Activated naive CD4-positive, alpha-beta T cell treated with anti-CD3 and anti-CD28 coated beads, Interleukin-2, amount 10 ng/mL, durations not matched to agents 7 days and 5 days (primary cell): ENCODE results near the gene IL15RA.
A peak's percentile ranks its signal among the peaks of the same experiment; 100 is the strongest.
"Not testable (repeated sequence)": the region's sequence is repeated elsewhere in the genome, so short reads cannot be mapped to it uniquely, and the experiment has no call there.

ENCODE experiments used
- CTCF ChIA-PET: fragments of 350-600 bp; sonication (Branson Sonifier 250); formaldehyde crosslinking; loops from one replicate; lab custom pipeline; 2021; ENCODE audit warnings: antibody characterized with exemption; lab: Charles Lee
- DNase-seq: peaks from one replicate; pipeline ENCODE4 v3.0.0-alpha.2; 2020
- H3K27ac Mint-ChIP-seq: one replicate; pipeline ENCODE4 v1.8.0; 2021; ENCODE audit warnings: mild to moderate bottlenecking, moderate library complexity, mixed read lengths
- H3K27me3 Mint-ChIP-seq: one replicate; pipeline ENCODE4 v1.8.0; 2021; ENCODE audit warnings: mild to moderate bottlenecking, mixed read lengths
- H3K36me3 Mint-ChIP-seq: one replicate; pipeline ENCODE4 v1.8.0; 2021; ENCODE audit warnings: mixed read lengths
- H3K4me1 Mint-ChIP-seq: one replicate; pipeline ENCODE4 v1.8.0; 2021; ENCODE audit warnings: mixed read lengths
- H3K4me3 Mint-ChIP-seq: one replicate; pipeline ENCODE4 v1.8.0; 2021; ENCODE audit warnings: mild to moderate bottlenecking, moderate library complexity, mixed read lengths
- H3K9me3 Mint-ChIP-seq: one replicate; pipeline ENCODE4 v1.8.0; 2021; ENCODE audit warnings: mixed read lengths

Gene IL15RA

GRCh38 chr10:6012121-6012905 lies 35.0 kb upstream of the IL15RA start:
- no peak for DNase-seq
- peak overlapping the region; percentile 53 for H3K27ac Mint-ChIP-seq
- H3K36me3 Mint-ChIP-seq, result peaks cover 56% of the 10 kb centered on the region
- peaks cover 9% of the 10 kb centered on the region for H3K9me3 Mint-ChIP-seq
- CTCF ChIA-PET, result interaction anchor here (0.6 to 2.9 kb wide), 2 partner anchors 38 to 329 kb away, joined by 3 to 26 read pairs; no protein-coding TSS in a partner anchor
- peaks cover 35% of the 10 kb centered on the region for H3K4me1 Mint-ChIP-seq
- H3K27me3 Mint-ChIP-seq, result no peaks in the 10 kb centered on the region
- no peak overlapping the region for H3K4me3 Mint-ChIP-seq

GRCh38 chr10:6011558-6011957 lies 34.2 kb upstream of the IL15RA start:
- Mint-ChIP-seq H3K4me3 (no peak overlapping the region), H3K27me3 (no peaks in the 10 kb centered on the region), H3K36me3 (peaks cover 50% of the 10 kb centered on the region), H3K4me1 (peaks cover 29% of the 10 kb centered on the region), H3K9me3 (peaks cover 15% of the 10 kb centered on the region), H3K27ac (no peak overlapping the region)
- DNase-seq, result no peak
- CTCF ChIA-PET, result interaction anchor here (1.0 kb wide), 1 partner anchor 39 kb away, joined by 3 read pairs; no protein-coding TSS in a partner anchor

GRCh38 chr10:6010569-6010968 lies 33.2 kb upstream of the IL15RA start:
- Mint-ChIP-seq H3K4me3 (no peak overlapping the region), H3K4me1 (peaks cover 20% of the 10 kb centered on the region), H3K27me3 (peaks cover 3% of the 10 kb centered on the region), H3K36me3 (peaks cover 42% of the 10 kb centered on the region), H3K9me3 (peaks cover 15% of the 10 kb centered on the region), H3K27ac (no peak overlapping the region)
- CTCF ChIA-PET, result interaction anchor here (1.0 kb wide), 1 partner anchor 40 kb away, joined by 3 read pairs; no protein-coding TSS in a partner anchor
- DNase-seq, result no peak

- no peak overlapping the region for H3K4me3 Mint-ChIP-seq
- peaks cover 15% of the 10 kb centered on the region for H3K9me3 Mint-ChIP-seq
- CTCF ChIA-PET, result no interaction called here
- H3K36me3 Mint-ChIP-seq, result peaks cover 39% of the 10 kb centered on the region
- H3K27ac Mint-ChIP-seq, result no peak overlapping the region
- no peak for DNase-seq
- peaks cover 15% of the 10 kb centered on the region for H3K4me1 Mint-ChIP-seq
- H3K27me3 Mint-ChIP-seq, result peaks cover 8% of the 10 kb centered on the region
Measured at GRCh38 chr10:6009961-6010360, 32.6 kb upstream of the IL15RA start.

- Mint-ChIP-seq H3K4me3 (no peak overlapping the region), H3K9me3 (peaks cover 15% of the 10 kb centered on the region), H3K36me3 (peaks cover 32% of the 10 kb centered on the region), H3K27me3 (peaks cover 14% of the 10 kb centered on the region), H3K4me1 (peaks cover 12% of the 10 kb centered on the region), H3K27ac (no peak overlapping the region)
- no peak for DNase-seq
- CTCF ChIA-PET, result no interaction called here
Measured at GRCh38 chr10:6009150-6009549, 31.8 kb upstream of the IL15RA start.

GRCh38 chr10:6008497-6009142 lies 31.3 kb upstream of the IL15RA start:
- H3K36me3 Mint-ChIP-seq, result peaks cover 27% of the 10 kb centered on the region
- no peak for DNase-seq
- peaks cover 15% of the 10 kb centered on the region for H3K9me3 Mint-ChIP-seq
- H3K4me1 Mint-ChIP-seq, result peaks cover 11% of the 10 kb centered on the region
- H3K27ac Mint-ChIP-seq, result no peak overlapping the region
- H3K27me3 Mint-ChIP-seq, result peaks cover 14% of the 10 kb centered on the region
- H3K4me3 Mint-ChIP-seq, result no peak overlapping the region
- CTCF ChIA-PET, result no interaction called here

- Mint-ChIP-seq H3K27ac (no peak overlapping the region), H3K4me3 (no peak overlapping the region), H3K9me3 (peaks cover 15% of the 10 kb centered on the region), H3K27me3 (peaks cover 14% of the 10 kb centered on the region), H3K36me3 (peaks cover 15% of the 10 kb centered on the region), H3K4me1 (peaks cover 17% of the 10 kb centered on the region)
- CTCF ChIA-PET, result interaction anchor here (1.0 kb wide), 1 partner anchor 79 kb away, joined by 3 read pairs; no protein-coding TSS in a partner anchor
- DNase-seq, result no peak
Measured at GRCh38 chr10:6006991-6007390, 29.6 kb upstream of the IL15RA start.

GRCh38 chr10:6006546-6006945 lies 29.2 kb upstream of the IL15RA start:
- CTCF ChIA-PET, result no interaction called here
- Mint-ChIP-seq H3K27ac (no peak overlapping the region), H3K9me3 (peaks cover 15% of the 10 kb centered on the region), H3K4me1 (peaks cover 22% of the 10 kb centered on the region), H3K4me3 (no peak overlapping the region), H3K36me3 (peaks cover 11% of the 10 kb centered on the region), H3K27me3 (peaks cover 14% of the 10 kb centered on the region)
- no peak for DNase-seq

GRCh38 chr10:6005856-6006395 lies 28.6 kb upstream of the IL15RA start:
- DNase-seq, result no peak
- Mint-ChIP-seq H3K27me3 (peaks cover 14% of the 10 kb centered on the region), H3K4me3 (no peak overlapping the region), H3K27ac (no peak overlapping the region), H3K4me1 (peaks cover 27% of the 10 kb centered on the region), H3K36me3 (peaks cover 5% of the 10 kb centered on the region), H3K9me3 (peaks cover 15% of the 10 kb centered on the region)
- CTCF ChIA-PET, result no interaction called here

GRCh38 chr10:6005161-6005804 lies 27.9 kb upstream of the IL15RA start:
- Mint-ChIP-seq H3K27me3 (peaks cover 17% of the 10 kb centered on the region), H3K9me3 (peaks cover 15% of the 10 kb centered on the region), H3K4me1 (peaks cover 34% of the 10 kb centered on the region)
- CTCF ChIA-PET, H3K4me3 Mint-ChIP-seq, H3K27ac Mint-ChIP-seq, H3K36me3 Mint-ChIP-seq, DNase-seq: not testable (repeated sequence)

- CTCF ChIA-PET, result interaction anchor here (1.0 kb wide), 1 partner anchor 11 kb away, joined by 5 read pairs; no protein-coding TSS in a partner anchor
- DNase-seq, result no peak
- peaks cover 13% of the 10 kb centered on the region for H3K9me3 Mint-ChIP-seq
- peaks cover 2% of the 10 kb centered on the region for H3K36me3 Mint-ChIP-seq
- H3K27me3 Mint-ChIP-seq, result peaks cover 38% of the 10 kb centered on the region
- H3K27ac Mint-ChIP-seq, result no peak overlapping the region
- no peak overlapping the region for H3K4me3 Mint-ChIP-seq
- H3K4me1 Mint-ChIP-seq, result peaks cover 35% of the 10 kb centered on the region
Measured at GRCh38 chr10:6002809-6003510, 25.6 kb upstream of the IL15RA start.

GRCh38 chr10:5999440-6000165 lies 22.3 kb upstream of the IL15RA start:
- DNase-seq, result no peak

GRCh38 chr10:5996696-5997095 lies 19.4 kb upstream of the IL15RA start:
- H3K4me1 Mint-ChIP-seq, result peaks cover 15% of the 10 kb centered on the region
- H3K9me3 Mint-ChIP-seq, result peaks cover 8% of the 10 kb centered on the region
- CTCF ChIA-PET, result no interaction called here
- DNase-seq, result no peak
- no peak overlapping the region for H3K27ac Mint-ChIP-seq
- H3K4me3 Mint-ChIP-seq, result no peak overlapping the region
- peaks cover 36% of the 10 kb centered on the region for H3K27me3 Mint-ChIP-seq
- H3K36me3 Mint-ChIP-seq, result peaks cover 4% of the 10 kb centered on the region

More at GRCh38 chr10:5999440-6000165, 22.3 kb upstream of the IL15RA start:
- H3K4me1 Mint-ChIP-seq, result peaks cover 30% of the 10 kb centered on the region
- H3K27me3 Mint-ChIP-seq, result peaks cover 34% of the 10 kb centered on the region
- CTCF ChIA-PET, result interaction anchor here (0.6 kb wide), 1 partner anchor 14 kb away, joined by 3 read pairs; no protein-coding TSS in a partner anchor
- H3K4me3 Mint-ChIP-seq, result no peak overlapping the region
- H3K9me3 Mint-ChIP-seq, result no peaks in the 10 kb centered on the region
- H3K27ac Mint-ChIP-seq, result no peak overlapping the region
- no peaks in the 10 kb centered on the region for H3K36me3 Mint-ChIP-seq
